ENCODE results near the gene EFNA5.

DNA sequence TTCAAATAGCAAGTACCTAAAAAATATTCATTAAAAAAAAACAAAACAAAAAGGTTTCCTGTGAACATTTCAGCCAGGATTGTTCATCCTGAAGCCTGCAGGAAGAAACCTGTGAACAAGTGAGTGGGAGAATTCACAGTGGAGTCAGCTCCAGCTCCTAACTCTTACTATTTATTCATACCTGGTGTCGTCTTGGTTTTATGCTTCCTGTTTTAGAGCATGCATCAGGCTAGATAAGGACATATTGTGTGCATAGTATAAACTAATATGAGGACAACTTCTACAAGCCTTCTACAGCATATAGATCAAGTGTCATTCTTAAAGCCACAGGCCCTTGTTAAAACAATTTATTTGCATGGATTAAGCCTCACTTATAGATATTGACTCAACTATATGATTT, 169.9 kb downstream of the EFNA5 start:
- TF ChIP-seq POLR2AphosphoS5 (IDR thresholded peaks at IDR 0.05) (no peak), POLR2A (IDR thresholded peaks at IDR 0.05; ENCODE audit: low read depth) (no peak)
- TF ChIP-seq, protein P1, sequence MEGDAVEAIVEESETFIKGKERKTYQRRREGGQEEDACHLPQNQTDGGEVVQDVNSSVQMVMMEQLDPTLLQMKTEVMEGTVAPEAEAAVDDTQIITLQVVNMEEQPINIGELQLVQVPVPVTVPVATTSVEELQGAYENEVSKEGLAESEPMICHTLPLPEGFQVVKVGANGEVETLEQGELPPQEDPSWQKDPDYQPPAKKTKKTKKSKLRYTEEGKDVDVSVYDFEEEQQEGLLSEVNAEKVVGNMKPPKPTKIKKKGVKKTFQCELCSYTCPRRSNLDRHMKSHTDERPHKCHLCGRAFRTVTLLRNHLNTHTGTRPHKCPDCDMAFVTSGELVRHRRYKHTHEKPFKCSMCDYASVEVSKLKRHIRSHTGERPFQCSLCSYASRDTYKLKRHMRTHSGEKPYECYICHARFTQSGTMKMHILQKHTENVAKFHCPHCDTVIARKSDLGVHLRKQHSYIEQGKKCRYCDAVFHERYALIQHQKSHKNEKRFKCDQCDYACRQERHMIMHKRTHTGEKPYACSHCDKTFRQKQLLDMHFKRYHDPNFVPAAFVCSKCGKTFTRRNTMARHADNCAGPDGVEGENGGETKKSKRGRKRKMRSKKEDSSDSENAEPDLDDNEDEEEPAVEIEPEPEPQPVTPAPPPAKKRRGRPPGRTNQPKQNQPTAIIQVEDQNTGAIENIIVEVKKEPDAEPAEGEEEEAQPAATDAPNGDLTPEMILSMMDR (IDR thresholded peaks at IDR 0.05), result no peak
